ENCODE data around the gene RARRES2. TPM values are rescaled to one million over a fixed set of nuclear protein-coding genes. Genes with fewer than 3 reads are reported as not detected.
"Not testable (repeated sequence)": the region's sequence is repeated elsewhere in the genome, so short reads cannot be mapped to it uniquely, and the experiment has no call there.

Gene RARRES2
- polyA plus RNA-seq, 1 donor (not counting 4 experiments of a cell fraction or from before 2014, with no cell fraction given) = not detected

DNA sequence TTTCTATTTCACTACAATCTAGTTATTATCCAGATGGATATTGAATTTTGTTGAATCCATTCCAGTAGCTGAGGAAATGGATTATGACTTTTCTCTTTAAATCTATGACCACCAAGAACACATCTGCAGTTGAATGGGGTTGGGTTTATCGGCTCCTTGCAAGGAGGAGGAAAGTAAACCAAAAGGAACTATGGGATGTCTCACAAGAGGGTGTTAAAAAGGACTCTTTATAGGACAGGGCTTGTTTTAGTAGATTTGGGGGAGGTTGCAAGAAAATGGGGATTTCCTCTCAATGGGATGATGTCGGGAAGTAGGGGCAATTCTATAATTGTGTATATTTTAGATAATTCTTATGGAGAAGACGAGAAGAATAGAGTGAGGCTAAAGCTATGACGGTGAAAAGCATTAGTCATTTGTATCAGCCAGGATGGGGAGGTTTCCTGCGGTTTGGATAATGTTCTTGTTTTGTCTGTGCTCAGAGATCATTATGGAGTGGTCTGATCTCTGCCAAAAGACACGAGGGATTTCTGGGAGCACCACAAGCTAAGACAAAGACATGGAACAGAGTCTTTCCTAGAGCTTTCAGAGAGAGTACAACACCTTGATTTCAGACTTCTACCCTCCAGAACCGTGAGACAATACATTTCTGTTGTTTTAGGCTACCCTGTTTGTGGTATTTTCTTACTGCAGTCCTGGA lies 23.5 kb downstream of the RARRES2 start:
- Histone ChIP-seq H3K79me2 (ENCODE audit: control insufficient read depth, insufficient read depth, low read length) (no peaks in the 10 kb centered on the region), H3K9ac (ENCODE audit: control insufficient read depth, extremely low read depth, insufficient read depth, low read length) (no peak overlapping the region), H3K27me3 (ENCODE audit: control insufficient read depth, extremely low read depth, insufficient read depth, low read length) (no peaks in the 10 kb centered on the region), H3K36me3 (ENCODE audit: control insufficient read depth in 2 of 2, extremely low read depth in 1 of 2, insufficient read depth in 2 of 2, low read length in 2 of 2) (no peaks in the 10 kb centered on the region), H3K9me1 (ENCODE audit: control insufficient read depth, extremely low read depth, insufficient read depth, low read length) (no peaks in the 10 kb centered on the region), H3K4me2 (ENCODE audit: control insufficient read depth, extremely low read depth, insufficient read depth, low read depth, low read length) (no peak overlapping the region), H3K9me3 (ENCODE audit: control insufficient read depth, low read depth, low read length) (no peaks in the 10 kb centered on the region), H2AFZ (ENCODE audit: control insufficient read depth, low read length) (no peak overlapping the region), H3K27ac (ENCODE audit: control insufficient read depth, insufficient read depth, low read length) (no peak overlapping the region), H3K4me1 (ENCODE audit: control insufficient read depth, extremely low read depth, insufficient read depth, low read length) (peaks cover 9% of the 10 kb centered on the region), H4K20me1 (ENCODE audit: control insufficient read depth, extremely low read depth, insufficient read depth, low read length) (no peaks in the 10 kb centered on the region), H3K4me3 (ENCODE audit: control insufficient read depth in 2 of 3, extremely low read depth in 1 of 3, insufficient read depth in 2 of 3, low read depth in 1 of 3, low read length in 3 of 3) (no peak overlapping the region)
- dilution Hi-C loops (cut with MboI; ENCODE audit: extremely low pct_ligation_motif_present, low sequenced_read_pairs) = no loop called here
- FAIRE-seq (no peak), DNase-seq (ENCODE audit: low read depth, low spot score) (no peak)
- TF ChIP-seq, protein P1, sequence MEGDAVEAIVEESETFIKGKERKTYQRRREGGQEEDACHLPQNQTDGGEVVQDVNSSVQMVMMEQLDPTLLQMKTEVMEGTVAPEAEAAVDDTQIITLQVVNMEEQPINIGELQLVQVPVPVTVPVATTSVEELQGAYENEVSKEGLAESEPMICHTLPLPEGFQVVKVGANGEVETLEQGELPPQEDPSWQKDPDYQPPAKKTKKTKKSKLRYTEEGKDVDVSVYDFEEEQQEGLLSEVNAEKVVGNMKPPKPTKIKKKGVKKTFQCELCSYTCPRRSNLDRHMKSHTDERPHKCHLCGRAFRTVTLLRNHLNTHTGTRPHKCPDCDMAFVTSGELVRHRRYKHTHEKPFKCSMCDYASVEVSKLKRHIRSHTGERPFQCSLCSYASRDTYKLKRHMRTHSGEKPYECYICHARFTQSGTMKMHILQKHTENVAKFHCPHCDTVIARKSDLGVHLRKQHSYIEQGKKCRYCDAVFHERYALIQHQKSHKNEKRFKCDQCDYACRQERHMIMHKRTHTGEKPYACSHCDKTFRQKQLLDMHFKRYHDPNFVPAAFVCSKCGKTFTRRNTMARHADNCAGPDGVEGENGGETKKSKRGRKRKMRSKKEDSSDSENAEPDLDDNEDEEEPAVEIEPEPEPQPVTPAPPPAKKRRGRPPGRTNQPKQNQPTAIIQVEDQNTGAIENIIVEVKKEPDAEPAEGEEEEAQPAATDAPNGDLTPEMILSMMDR (optimal IDR thresholded peaks at IDR 0.05 in 1 of 3, IDR thresholded peaks at IDR 0.05 in 1 of 3, conservative IDR thresholded peaks at IDR 0.05 in 1 of 3; ENCODE audit: extremely low read depth in 1 of 3, insufficient read depth in 2 of 3, low read length in 3 of 3) = no peak
- TF ChIP-seq EZH2 (IDR thresholded peaks at IDR 0.05; ENCODE audit: low read length) = no peak

DNA sequence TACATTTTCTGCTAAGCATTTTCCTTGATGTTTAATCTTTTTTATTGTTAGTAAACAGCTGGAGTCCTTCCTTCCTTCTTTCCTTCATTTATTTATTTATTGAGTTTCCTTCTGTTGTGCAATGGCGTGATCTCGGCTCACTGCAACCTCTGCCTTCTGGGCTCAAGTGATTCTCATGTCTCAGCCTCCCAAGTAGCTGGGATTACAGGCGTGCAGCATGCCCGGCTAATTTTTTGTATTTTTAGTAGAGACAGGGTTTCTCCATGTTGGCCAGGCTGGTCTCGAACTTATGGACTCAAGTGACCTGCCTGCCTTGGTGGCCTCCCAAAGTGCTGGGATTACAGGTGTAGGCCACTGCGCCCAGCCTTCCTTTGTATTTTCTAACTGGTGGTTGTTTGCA lies 24.4 kb downstream of the RARRES2 start:
- DNase-seq (ENCODE audit: low read depth, low spot score); H3K4me1 ChIP-seq (ENCODE audit: control insufficient read depth, extremely low read depth, insufficient read depth, low read length); H2AFZ ChIP-seq (ENCODE audit: control insufficient read depth, low read length); H3K9ac ChIP-seq (ENCODE audit: control insufficient read depth, extremely low read depth, insufficient read depth, low read length); H3K9me1 ChIP-seq (ENCODE audit: control insufficient read depth, extremely low read depth, insufficient read depth, low read length); H3K79me2 ChIP-seq (ENCODE audit: control insufficient read depth, insufficient read depth, low read length); H3K36me3 ChIP-seq (ENCODE audit: control insufficient read depth in 2 of 2, extremely low read depth in 1 of 2, insufficient read depth in 2 of 2, low read length in 2 of 2); H4K20me1 ChIP-seq (ENCODE audit: control insufficient read depth, extremely low read depth, insufficient read depth, low read length); H3K27me3 ChIP-seq (ENCODE audit: control insufficient read depth, extremely low read depth, insufficient read depth, low read length); H3K4me3 ChIP-seq (ENCODE audit: control insufficient read depth in 2 of 3, extremely low read depth in 1 of 3, insufficient read depth in 2 of 3, low read depth in 1 of 3, low read length in 3 of 3); H3K27ac ChIP-seq (ENCODE audit: control insufficient read depth, insufficient read depth, low read length); FAIRE-seq; dilution Hi-C loops (cut with MboI; ENCODE audit: extremely low pct_ligation_motif_present, low sequenced_read_pairs); H3K4me2 ChIP-seq (ENCODE audit: control insufficient read depth, extremely low read depth, insufficient read depth, low read depth, low read length); H3K9me3 ChIP-seq (ENCODE audit: control insufficient read depth, low read depth, low read length): not testable (repeated sequence)
